CD14-positive monocyte (primary cell): ENCODE results near the gene KIF9. TPM values are rescaled to one million over a fixed set of nuclear protein-coding genes. Genes with fewer than 3 reads are reported as not detected.

Experiments
- DNase-seq, 3 donors: peaks; one replicate each; pipeline ENCODE4 v3.0.0-alpha.2; 2011 to 2022
- H2AFZ ChIP-seq: 2 replicates; pipeline ENCODE4 v1.6.0; 2012; ENCODE audit warnings: mild to moderate bottlenecking, low read depth, low read length, inconsistent platforms; ENCODE audit not compliant: insufficient read depth, poor library complexity, severe bottlenecking
- H3K27ac ChIP-seq, 2 donors: 1 replicate in 1 of 2; 2 replicates in 1 of 2; pipeline ENCODE4 v1.5.1; 2012 to 2013; ENCODE audit warnings: low read length in 2 of 2, control low read depth in 1 of 2, inconsistent platforms in 1 of 2, low read depth in 1 of 2, mild to moderate bottlenecking in 1 of 2
- H3K27me3 ChIP-seq, 2 donors: one replicate each; pipeline versions ENCODE4 v1.6.0 to v1.6.1; 2011 to 2013; ENCODE audit warnings: low read length in 2 of 2; ENCODE audit not compliant: control insufficient read depth in 2 of 2, insufficient read depth in 2 of 2
- H3K36me3 ChIP-seq, 2 donors: replicated peaks in 1 of 2; 1 replicate in 1 of 2; 2 replicates in 1 of 2; pipeline versions ENCODE4 v1.5.1 to v1.6.1; 2012 to 2013; ENCODE audit warnings: low read length in 2 of 2, control low read depth in 1 of 2, inconsistent platforms in 1 of 2, mild to moderate bottlenecking in 1 of 2; ENCODE audit not compliant: insufficient read depth in 2 of 2, control insufficient read depth in 1 of 2
- H3K4me1 ChIP-seq, 2 donors: 1 replicate in 1 of 2; 2 replicates in 1 of 2; pipeline versions ENCODE4 v1.5.1 to v1.6.1; 2012 to 2013; ENCODE audit warnings: low read length in 2 of 2, control low read depth in 1 of 2, inconsistent platforms in 1 of 2, mild to moderate bottlenecking in 1 of 2, moderate library complexity in 1 of 2; ENCODE audit not compliant: insufficient read depth in 2 of 2, control insufficient read depth in 1 of 2
- H3K4me2 ChIP-seq: replicated peaks from 2 replicates; pipeline ENCODE3; 2012; ENCODE audit warnings: low read length, moderate library complexity, mild to moderate bottlenecking; ENCODE audit not compliant: poor library complexity, severe bottlenecking; ENCODE audit errors: extremely low read depth
- H3K4me3 ChIP-seq, 3 experiments: fragments of 200-600 bp in 1 of 3; sonication (generic) in 1 of 3; replicated peaks in 1 of 3; 1 replicate in 2 of 3; 2 replicates in 1 of 3; pipeline ENCODE4 v1.5.1; 2011 to 2013; ENCODE audit warnings: low read length in 3 of 3, mild to moderate bottlenecking in 3 of 3, control low read depth in 2 of 3, low read depth in 2 of 3, inconsistent platforms in 1 of 3, moderate library complexity in 1 of 3
- H3K79me2 ChIP-seq: 2 replicates; pipeline ENCODE4 v1.6.0; 2012; ENCODE audit warnings: mild to moderate bottlenecking, control low read depth, inconsistent platforms, low read length, moderate library complexity; ENCODE audit not compliant: insufficient read depth
- H3K9ac ChIP-seq: 2 replicates; pipeline ENCODE4 v1.6.0; 2017; ENCODE audit warnings: low read length, mild to moderate bottlenecking; ENCODE audit not compliant: insufficient read depth, poor library complexity, severe bottlenecking
- H3K9me3 ChIP-seq, 2 donors: replicated peaks in 1 of 2; 1 replicate in 1 of 2; 2 replicates in 1 of 2; pipeline versions ENCODE4 v1.5.1 to v1.6.1; 2012 to 2013; ENCODE audit warnings: low read length in 2 of 2, control low read depth in 1 of 2; ENCODE audit not compliant: control insufficient read depth in 1 of 2, insufficient read depth in 1 of 2
- H4K20me1 ChIP-seq: 2 replicates; pipeline ENCODE4 v1.6.0; 2012; ENCODE audit warnings: mild to moderate bottlenecking, low read length, control low read depth, moderate library complexity; ENCODE audit not compliant: insufficient read depth
- H3K27ac Mint-ChIP-seq, 7 donors: one replicate each; pipeline ENCODE4 v1.8.0; 2020; ENCODE audit warnings: mild to moderate bottlenecking in 7 of 7, mixed read lengths in 7 of 7, moderate library complexity in 6 of 7, inconsistent platforms in 2 of 7
- H3K27me3 Mint-ChIP-seq, 3 donors: one replicate each; pipeline ENCODE4 v1.8.0; 2021 to 2022; ENCODE audit warnings: low read depth in 3 of 3, mild to moderate bottlenecking in 3 of 3, mixed read lengths in 3 of 3, moderate library complexity in 3 of 3, inconsistent platforms in 1 of 3
- H3K36me3 Mint-ChIP-seq, 2 donors: one replicate each; pipeline ENCODE4 v1.8.0; 2020; ENCODE audit warnings: mixed read lengths in 2 of 2, inconsistent platforms in 1 of 2, mild to moderate bottlenecking in 1 of 2
- H3K4me1 Mint-ChIP-seq: one replicate; pipeline ENCODE4 v1.8.0; 2020; ENCODE audit warnings: mild to moderate bottlenecking, mixed read lengths
- H3K4me3 Mint-ChIP-seq, 2 donors: one replicate each; pipeline ENCODE4 v1.8.0; 2020; ENCODE audit warnings: mild to moderate bottlenecking in 2 of 2, mixed read lengths in 2 of 2, moderate library complexity in 1 of 2
- H3K9me3 Mint-ChIP-seq, 7 donors: one replicate each; pipeline ENCODE4 v1.8.0; 2020 to 2022; ENCODE audit warnings: mixed read lengths in 7 of 7, mild to moderate bottlenecking in 6 of 7, moderate library complexity in 6 of 7, inconsistent platforms in 2 of 7
- CTCF ChIP-seq: fragments of 200-600 bp; IDR thresholded peaks from one replicate; pipeline ENCODE4 v1.8.0; 2022; ENCODE audit warnings: antibody characterized with exemption, mild to moderate bottlenecking
- WGBS: methylation state at CpG from one replicate; pipeline ENCODE4 v1.1.5; 2013; ENCODE audit warnings: missing lambda C conversion rate; ENCODE audit not compliant: insufficient coverage; 5-methylcytosine and 5-hydroxymethylcytosine counted together
- intact Hi-C, 2 donors: fragments of 100-400 bp; cut with micrococcal nuclease; formaldehyde crosslinking; loops; one replicate each; pipeline versions ENCODE4 v1.15.0 to v1.15.1; 2023
- polyA plus RNA-seq, 3 donors: library from polyadenylated mRNA; depleted of rRNA in 1 of 3; unstranded in 2 of 3; stranded (reverse) in 1 of 3; fragments of 300-500 nt in 2 of 3; fragments of >200 nt in 1 of 3; fragmentation: Illumina TruSeq in 2 of 3; gene quantifications; 1 replicate in 2 of 3; 2 replicates in 1 of 3; pipeline ENCODE4 v1.2.3, GENCODE V29; 2012 to 2021

Gene KIF9
- polyA plus RNA-seq, 3 donors = 2.4 to 5.1 (median 3.8) TPM

GRCh38 chr3:47204875-47205274 lies 77.7 kb downstream of the KIF9 start:
- H3K4me3 Mint-ChIP-seq = no peak overlapping the region
- Histone ChIP-seq H4K20me1 (no peaks in the 10 kb centered on the region), H3K4me1 (no peaks in the 10 kb centered on the region), H3K4me3 (no peak overlapping the region), H3K79me2 (no peaks in the 10 kb centered on the region), H3K9ac (no peak overlapping the region), H3K4me2 (no peak overlapping the region), H3K36me3 (no peaks in the 10 kb centered on the region), H2AFZ (no peak overlapping the region), H3K9me3 (no peaks in the 10 kb centered on the region), H3K27ac (no peak overlapping the region), H3K27me3 (no peaks in the 10 kb centered on the region)
- peaks cover 0 to 3% (median 0%) of the 10 kb centered on the region in 7 donors for H3K9me3 Mint-ChIP-seq
- intact Hi-C loops = no loop called here
- H3K36me3 Mint-ChIP-seq = no peaks in the 10 kb centered on the region
- no peak for DNase-seq
- no peaks in the 10 kb centered on the region for H3K4me1 Mint-ChIP-seq
- H3K27me3 Mint-ChIP-seq = no peaks in the 10 kb centered on the region
- TF ChIP-seq CTCF = no peak
- no peak overlapping the region for H3K27ac Mint-ChIP-seq

GRCh38 chr3:47202542-47202941 lies 80.1 kb downstream of the KIF9 start:
- Histone ChIP-seq H3K4me2 (no peak overlapping the region), H3K9me3 (no peaks in the 10 kb centered on the region), H3K9ac (no peak overlapping the region), H3K27me3 (no peaks in the 10 kb centered on the region), H3K79me2 (no peaks in the 10 kb centered on the region), H3K36me3 (no peaks in the 10 kb centered on the region), H3K27ac (no peak overlapping the region), H3K4me3 (no peak overlapping the region), H3K4me1 (no peaks in the 10 kb centered on the region), H4K20me1 (no peaks in the 10 kb centered on the region), H2AFZ (no peak overlapping the region)
- no peak for DNase-seq
- H3K4me3 Mint-ChIP-seq = no peak overlapping the region
- no peak overlapping the region for H3K27ac Mint-ChIP-seq
- TF ChIP-seq CTCF = no peak
- no peaks in the 10 kb centered on the region for H3K4me1 Mint-ChIP-seq
- H3K9me3 Mint-ChIP-seq = peaks cover 0 to 3% (median 0%) of the 10 kb centered on the region in 7 donors
- no CpG with 5 or more reads among the region's 3 CpGs for WGBS
- no peaks in the 10 kb centered on the region for H3K27me3 Mint-ChIP-seq
- H3K36me3 Mint-ChIP-seq = no peaks in the 10 kb centered on the region
- intact Hi-C loops = no loop called here
